Measurements from ENCODE around the gene CD3G.

Gene CD3G

DNA sequence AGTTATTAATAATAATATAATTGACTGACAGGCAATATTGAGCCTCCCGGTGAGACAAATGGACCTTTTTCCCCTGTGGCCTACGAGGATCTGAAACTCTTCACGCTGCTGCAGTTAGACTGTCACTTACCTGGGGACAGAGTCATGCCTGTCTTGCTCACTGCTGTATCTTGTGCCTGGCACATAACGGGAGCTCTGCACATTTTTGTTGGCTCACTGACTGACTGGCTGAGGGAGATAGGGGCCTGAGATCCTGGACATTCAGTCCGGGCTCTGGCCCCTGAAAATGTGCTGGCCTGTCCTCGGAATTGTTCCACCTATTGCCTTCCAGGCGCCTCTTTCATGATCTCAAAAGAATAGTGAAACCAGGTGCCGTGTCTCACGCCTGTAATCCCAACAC, 896 bp upstream of the CD3G start:
- H3K36me3 ChIP-seq (ENCODE audit: control insufficient read depth in 1 of 2, insufficient read depth in 2 of 2, low read length in 2 of 2), result no peaks in the 10 kb centered on the region
- no peaks in the 10 kb centered on the region for H3K9me3 ChIP-seq (ENCODE audit: control insufficient read depth in 1 of 2, low read length in 2 of 2)
- no peak overlapping the region for H3K27ac ChIP-seq (ENCODE audit: low read depth, low read length)
- H3K4me3 ChIP-seq (ENCODE audit: low read depth in 1 of 2, low read length in 2 of 2), result no peak overlapping the region
- H3K4me1 ChIP-seq (ENCODE audit: control insufficient read depth in 1 of 2, insufficient read depth in 2 of 2, low read length in 2 of 2), result no peaks in the 10 kb centered on the region
- H3K27me3 ChIP-seq (ENCODE audit: control insufficient read depth in 1 of 2, insufficient read depth in 2 of 2, low read length in 2 of 2), result no peaks in the 10 kb centered on the region
- no peak overlapping the region for H3K9ac ChIP-seq (ENCODE audit: low read depth in 1 of 2, low read length in 2 of 2)

DNA sequence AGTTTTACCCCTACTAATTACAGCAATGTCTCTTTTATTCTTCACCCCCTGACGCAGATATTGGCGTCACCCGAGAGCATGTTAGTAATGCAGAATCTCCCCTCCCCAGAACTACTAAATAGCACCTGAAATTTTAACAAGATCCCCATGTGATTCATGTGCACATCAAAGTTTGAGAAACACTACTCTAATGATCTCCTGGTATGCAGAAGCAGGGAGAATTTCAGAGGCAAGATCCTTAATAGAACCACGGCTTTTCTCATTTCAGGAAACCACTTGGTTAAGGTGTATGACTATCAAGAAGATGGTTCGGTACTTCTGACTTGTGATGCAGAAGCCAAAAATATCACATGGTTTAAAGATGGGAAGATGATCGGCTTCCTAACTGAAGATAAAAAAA, 5.3 kb downstream of the CD3G start:
- no peaks in the 10 kb centered on the region for H3K4me1 ChIP-seq (ENCODE audit: control insufficient read depth in 1 of 2, insufficient read depth in 2 of 2, low read length in 2 of 2)
- no peaks in the 10 kb centered on the region for H3K36me3 ChIP-seq (ENCODE audit: control insufficient read depth in 1 of 2, insufficient read depth in 2 of 2, low read length in 2 of 2)
- no peak overlapping the region for H3K27ac ChIP-seq (ENCODE audit: low read depth, low read length)
- no peak overlapping the region for H3K4me3 ChIP-seq (ENCODE audit: low read depth in 1 of 2, low read length in 2 of 2)
- peaks cover 0 to 11% of the 10 kb centered on the region in 2 donors for H3K27me3 ChIP-seq (ENCODE audit: control insufficient read depth in 1 of 2, insufficient read depth in 2 of 2, low read length in 2 of 2)
- no peaks in the 10 kb centered on the region for H3K9me3 ChIP-seq (ENCODE audit: control insufficient read depth in 1 of 2, low read length in 2 of 2)
- no peak overlapping the region for H3K9ac ChIP-seq (ENCODE audit: low read depth in 1 of 2, low read length in 2 of 2)

DNA sequence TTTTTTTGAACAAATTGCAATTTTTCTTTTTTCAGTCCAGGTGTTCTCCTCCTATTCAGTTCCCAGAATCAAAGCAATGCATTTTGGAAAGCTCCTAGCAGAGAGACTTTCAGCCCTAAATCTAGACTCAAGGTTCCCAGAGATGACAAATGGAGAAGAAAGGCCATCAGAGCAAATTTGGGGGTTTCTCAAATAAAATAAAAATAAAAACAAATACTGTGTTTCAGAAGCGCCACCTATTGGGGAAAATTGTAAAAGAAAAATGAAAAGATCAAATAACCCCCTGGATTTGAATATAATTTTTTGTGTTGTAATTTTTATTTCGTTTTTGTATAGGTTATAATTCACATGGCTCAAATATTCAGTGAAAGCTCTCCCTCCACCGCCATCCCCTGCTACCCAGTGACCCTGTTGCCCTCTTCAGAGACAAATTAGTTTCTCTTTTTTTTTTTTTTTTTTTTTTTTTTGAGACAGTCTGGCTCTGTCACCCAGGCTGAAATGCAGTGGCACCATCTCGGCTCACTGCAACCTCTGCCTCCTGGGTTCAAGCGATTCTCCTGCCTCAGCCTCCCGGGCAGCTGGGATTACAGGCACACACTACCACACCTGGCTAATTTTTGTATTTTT, 9.1 kb downstream of the CD3G start:
- Histone ChIP-seq H3K4me1 (ENCODE audit: control insufficient read depth in 1 of 2, insufficient read depth in 2 of 2, low read length in 2 of 2) (no peaks in the 10 kb centered on the region), H3K27ac (ENCODE audit: low read depth, low read length) (no peak overlapping the region), H3K36me3 (ENCODE audit: control insufficient read depth in 1 of 2, insufficient read depth in 2 of 2, low read length in 2 of 2) (no peaks in the 10 kb centered on the region), H3K9ac (ENCODE audit: low read depth in 1 of 2, low read length in 2 of 2) (no peak overlapping the region), H3K9me3 (ENCODE audit: control insufficient read depth in 1 of 2, low read length in 2 of 2) (no peaks in the 10 kb centered on the region), H3K27me3 (ENCODE audit: control insufficient read depth in 1 of 2, insufficient read depth in 2 of 2, low read length in 2 of 2) (peaks cover 0 to 11% of the 10 kb centered on the region in 2 donors), H3K4me3 (ENCODE audit: low read depth in 1 of 2, low read length in 2 of 2) (no peak overlapping the region)

DNA sequence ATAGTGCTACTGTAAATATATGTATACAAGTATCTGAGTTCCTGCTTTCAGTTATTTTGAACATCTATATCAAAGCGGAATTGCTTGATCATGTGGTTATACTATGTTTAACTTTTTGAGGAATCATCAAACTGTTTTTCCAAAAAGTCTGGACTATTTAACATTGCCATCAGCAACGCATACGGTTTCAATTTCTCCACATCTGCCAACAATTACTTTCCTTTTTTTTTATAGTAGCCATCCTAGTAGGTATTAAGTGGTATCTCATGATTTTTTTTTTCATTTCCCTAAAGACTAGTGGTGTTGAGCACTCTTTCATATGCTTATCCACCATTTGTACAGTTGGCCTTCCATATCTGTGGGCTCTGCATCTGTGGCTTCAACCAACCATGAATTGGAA, 13.9 kb downstream of the CD3G start:
- Histone ChIP-seq H3K27ac (ENCODE audit: low read depth, low read length) (no peak overlapping the region), H3K4me1 (ENCODE audit: control insufficient read depth in 1 of 2, insufficient read depth in 2 of 2, low read length in 2 of 2) (peaks cover 7 to 10% of the 10 kb centered on the region in 2 donors), H3K4me3 (ENCODE audit: low read depth in 1 of 2, low read length in 2 of 2) (no peak overlapping the region), H3K36me3 (ENCODE audit: control insufficient read depth in 1 of 2, insufficient read depth in 2 of 2, low read length in 2 of 2) (no peaks in the 10 kb centered on the region), H3K9ac (ENCODE audit: low read depth in 1 of 2, low read length in 2 of 2) (no peak overlapping the region), H3K9me3 (ENCODE audit: control insufficient read depth in 1 of 2, low read length in 2 of 2) (no peaks in the 10 kb centered on the region), H3K27me3 (ENCODE audit: control insufficient read depth in 1 of 2, insufficient read depth in 2 of 2, low read length in 2 of 2) (no peaks in the 10 kb centered on the region)

DNA sequence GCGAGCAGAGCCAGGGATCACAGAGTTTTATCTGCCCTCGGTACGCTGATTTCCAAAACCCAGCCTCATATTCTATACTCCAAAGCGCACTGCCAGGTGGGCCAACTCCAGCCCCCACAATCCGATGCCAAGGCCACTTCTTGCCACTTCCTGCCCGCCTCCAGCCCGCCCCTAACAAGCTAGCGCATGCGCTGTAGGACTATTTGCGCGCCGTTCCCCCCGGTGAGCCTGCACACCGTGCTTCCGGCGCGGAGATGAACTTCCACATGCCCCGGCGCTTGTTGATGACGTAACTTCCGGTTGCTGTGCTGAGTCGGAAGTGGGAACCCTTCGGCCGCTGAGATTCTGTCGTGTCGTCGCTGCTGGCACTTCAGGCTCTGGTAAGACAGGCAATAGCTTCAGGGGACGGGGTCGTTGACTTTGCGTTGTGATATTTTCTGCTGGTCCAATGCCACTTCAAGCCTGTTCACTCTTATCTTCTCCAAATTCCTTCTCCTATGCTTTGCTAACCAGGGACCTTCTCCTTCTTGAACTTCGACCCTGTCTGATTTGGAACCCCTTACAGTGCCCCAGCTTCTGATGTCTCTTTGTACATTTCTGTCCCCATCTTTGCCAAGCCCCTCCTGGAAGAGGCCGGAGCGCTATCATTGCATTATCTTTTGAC, 15.3 kb downstream of the CD3G start, which contains the start of gene UBE4A:
Gene UBE4A (plus strand): TSS at position 306 of the 664 bp plus-strand sequence. CDS start 5,481 bp downstream, outside the sequence.
- H3K27ac ChIP-seq (ENCODE audit: low read depth, low read length), result no peak within 1 kb of the TSS
- peak within 1 kb of the TSS; percentile 79 to 91 for H3K9ac ChIP-seq (ENCODE audit: low read depth in 1 of 2, low read length in 2 of 2)
- H3K4me3 ChIP-seq (ENCODE audit: low read depth in 1 of 2, low read length in 2 of 2), result peak within 1 kb of the TSS; percentile 90 to 99
- H3K9me3 ChIP-seq (ENCODE audit: control insufficient read depth in 1 of 2, low read length in 2 of 2), result no peaks in the 10 kb centered on the region
- no peaks in the 10 kb centered on the region for H3K36me3 ChIP-seq (ENCODE audit: control insufficient read depth in 1 of 2, insufficient read depth in 2 of 2, low read length in 2 of 2)
- H3K27me3 ChIP-seq (ENCODE audit: control insufficient read depth in 1 of 2, insufficient read depth in 2 of 2, low read length in 2 of 2), result no peaks in the 10 kb centered on the region
- peaks cover 7 to 10% of the 10 kb centered on the region in 2 donors for H3K4me1 ChIP-seq (ENCODE audit: control insufficient read depth in 1 of 2, insufficient read depth in 2 of 2, low read length in 2 of 2)

DNA sequence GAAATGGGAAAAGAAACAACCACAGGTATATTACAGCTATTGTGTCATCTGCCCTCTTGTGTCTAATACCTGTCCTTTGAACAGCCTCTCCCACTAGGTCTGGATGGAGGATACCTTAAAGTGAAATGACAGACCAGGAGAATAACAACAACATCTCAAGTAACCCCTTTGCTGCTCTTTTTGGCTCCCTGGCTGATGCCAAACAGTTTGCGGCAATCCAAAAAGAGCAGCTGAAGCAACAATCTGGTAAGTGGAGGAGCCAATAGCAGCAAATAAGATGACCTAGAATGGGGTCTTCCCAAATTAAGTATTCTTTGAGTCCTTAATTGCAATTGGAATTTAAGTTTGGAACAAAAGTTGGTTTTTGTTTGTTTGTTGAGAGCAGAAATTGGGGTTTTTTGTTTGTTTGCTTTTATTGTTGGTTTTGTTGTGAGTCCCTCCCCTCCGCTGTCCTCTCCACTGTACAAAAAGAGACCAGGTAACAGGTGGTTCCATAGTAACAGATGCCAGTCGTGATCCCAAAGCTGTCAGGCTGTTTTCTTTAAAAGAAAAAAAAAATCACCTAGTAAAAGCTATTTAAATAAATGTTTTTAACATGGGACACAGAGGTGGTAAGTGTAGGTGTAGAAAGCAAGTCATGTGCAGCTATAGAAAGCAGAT, 20.9 kb downstream of the CD3G start:
- Histone ChIP-seq H3K9ac (ENCODE audit: low read depth in 1 of 2, low read length in 2 of 2) (no peak overlapping the region), H3K4me1 (ENCODE audit: control insufficient read depth in 1 of 2, insufficient read depth in 2 of 2, low read length in 2 of 2) (peaks cover 5 to 6% of the 10 kb centered on the region in 2 donors), H3K27ac (ENCODE audit: low read depth, low read length) (no peak overlapping the region), H3K4me3 (ENCODE audit: low read depth in 1 of 2, low read length in 2 of 2) (no peak overlapping the region), H3K36me3 (ENCODE audit: control insufficient read depth in 1 of 2, insufficient read depth in 2 of 2, low read length in 2 of 2) (peaks cover 21 to 42% of the 10 kb centered on the region in 2 donors), H3K9me3 (ENCODE audit: control insufficient read depth in 1 of 2, low read length in 2 of 2) (no peaks in the 10 kb centered on the region), H3K27me3 (ENCODE audit: control insufficient read depth in 1 of 2, insufficient read depth in 2 of 2, low read length in 2 of 2) (no peaks in the 10 kb centered on the region)

DNA sequence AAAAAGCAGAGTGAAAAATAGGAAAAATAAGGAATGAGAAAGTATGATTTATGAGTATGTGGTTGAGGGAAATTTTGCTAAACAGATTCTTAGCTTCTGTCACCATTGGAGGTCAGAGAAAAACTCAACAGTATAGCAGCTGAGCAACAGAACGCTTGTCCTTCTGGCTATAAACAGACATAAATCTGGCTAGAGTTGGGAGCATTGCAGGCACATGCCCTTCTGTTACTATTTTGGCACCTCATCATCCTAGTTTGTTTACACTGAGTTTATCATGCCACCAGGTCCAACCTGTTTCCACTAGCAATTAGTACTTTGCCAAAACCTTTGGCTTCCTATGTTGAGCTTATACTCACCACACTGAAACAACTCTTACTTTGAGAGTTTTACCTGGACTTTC, 22.1 kb downstream of the CD3G start:
- H3K27me3 ChIP-seq (ENCODE audit: control insufficient read depth in 1 of 2, insufficient read depth in 2 of 2, low read length in 2 of 2), result no peaks in the 10 kb centered on the region
- H3K36me3 ChIP-seq (ENCODE audit: control insufficient read depth in 1 of 2, insufficient read depth in 2 of 2, low read length in 2 of 2), result peaks cover 24 to 54% of the 10 kb centered on the region in 2 donors
- H3K27ac ChIP-seq (ENCODE audit: low read depth, low read length), result no peak overlapping the region
- H3K4me1 ChIP-seq (ENCODE audit: control insufficient read depth in 1 of 2, insufficient read depth in 2 of 2, low read length in 2 of 2), result no peaks in the 10 kb centered on the region
- H3K4me3 ChIP-seq (ENCODE audit: low read depth in 1 of 2, low read length in 2 of 2), result no peak overlapping the region
- no peaks in the 10 kb centered on the region for H3K9me3 ChIP-seq (ENCODE audit: control insufficient read depth in 1 of 2, low read length in 2 of 2)
- no peak overlapping the region for H3K9ac ChIP-seq (ENCODE audit: low read depth in 1 of 2, low read length in 2 of 2)

DNA sequence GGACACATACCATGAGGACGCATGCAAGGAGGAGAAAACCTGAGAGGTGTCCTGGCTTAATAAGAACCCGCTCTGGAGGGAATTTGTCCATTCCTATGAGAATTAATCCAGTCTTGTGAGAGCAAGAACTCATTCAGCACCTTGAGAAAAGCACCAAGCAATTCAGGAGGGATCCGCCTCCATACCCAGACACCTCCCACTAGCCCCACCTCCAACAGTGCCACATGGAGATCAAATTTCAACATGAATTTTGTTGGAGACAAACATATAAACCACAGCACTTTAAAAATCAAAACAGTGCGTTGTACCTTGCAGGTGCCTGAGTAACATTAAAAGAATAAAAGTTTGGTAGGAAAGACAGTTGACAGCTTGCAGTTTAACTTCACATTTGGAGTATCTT, 26.6 kb downstream of the CD3G start:
- H3K36me3 ChIP-seq (ENCODE audit: control insufficient read depth in 1 of 2, insufficient read depth in 2 of 2, low read length in 2 of 2), result peaks cover 50 to 87% of the 10 kb centered on the region in 2 donors
- no peaks in the 10 kb centered on the region for H3K4me1 ChIP-seq (ENCODE audit: control insufficient read depth in 1 of 2, insufficient read depth in 2 of 2, low read length in 2 of 2)
- no peak overlapping the region for H3K9ac ChIP-seq (ENCODE audit: low read depth in 1 of 2, low read length in 2 of 2)
- no peak overlapping the region for H3K4me3 ChIP-seq (ENCODE audit: low read depth in 1 of 2, low read length in 2 of 2)
- H3K27ac ChIP-seq (ENCODE audit: low read depth, low read length), result no peak overlapping the region
- H3K27me3 ChIP-seq (ENCODE audit: control insufficient read depth in 1 of 2, insufficient read depth in 2 of 2, low read length in 2 of 2), result no peaks in the 10 kb centered on the region
- no peaks in the 10 kb centered on the region for H3K9me3 ChIP-seq (ENCODE audit: control insufficient read depth in 1 of 2, low read length in 2 of 2)

DNA sequence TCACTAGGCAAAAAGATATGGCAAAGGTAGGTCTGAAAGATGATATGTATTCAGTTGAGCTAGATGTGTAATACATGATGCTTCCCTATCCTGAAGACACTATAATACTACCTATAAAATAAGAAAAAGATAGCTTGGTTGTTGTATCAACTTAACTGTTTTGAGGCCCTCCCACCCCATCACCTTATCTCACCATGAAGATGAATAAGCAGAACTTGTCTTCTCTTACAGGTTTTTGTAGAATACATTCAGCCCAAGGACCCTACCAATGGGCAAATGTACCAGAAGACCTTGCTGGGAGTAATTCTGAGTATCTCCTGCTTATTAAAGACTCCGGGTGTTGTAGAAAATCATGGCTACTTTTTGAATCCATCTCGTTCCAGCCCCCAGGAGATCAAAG, 29.1 kb downstream of the CD3G start:
- H3K27ac ChIP-seq (ENCODE audit: low read depth, low read length), result no peak overlapping the region
- H3K9ac ChIP-seq (ENCODE audit: low read depth in 1 of 2, low read length in 2 of 2), result no peak overlapping the region
- H3K36me3 ChIP-seq (ENCODE audit: control insufficient read depth in 1 of 2, insufficient read depth in 2 of 2, low read length in 2 of 2), result peaks cover 47 to 85% of the 10 kb centered on the region in 2 donors
- no peaks in the 10 kb centered on the region for H3K27me3 ChIP-seq (ENCODE audit: control insufficient read depth in 1 of 2, insufficient read depth in 2 of 2, low read length in 2 of 2)
- H3K4me3 ChIP-seq (ENCODE audit: low read depth in 1 of 2, low read length in 2 of 2), result no peak overlapping the region
- H3K4me1 ChIP-seq (ENCODE audit: control insufficient read depth in 1 of 2, insufficient read depth in 2 of 2, low read length in 2 of 2), result no peaks in the 10 kb centered on the region
- no peaks in the 10 kb centered on the region for H3K9me3 ChIP-seq (ENCODE audit: control insufficient read depth in 1 of 2, low read length in 2 of 2)

DNA sequence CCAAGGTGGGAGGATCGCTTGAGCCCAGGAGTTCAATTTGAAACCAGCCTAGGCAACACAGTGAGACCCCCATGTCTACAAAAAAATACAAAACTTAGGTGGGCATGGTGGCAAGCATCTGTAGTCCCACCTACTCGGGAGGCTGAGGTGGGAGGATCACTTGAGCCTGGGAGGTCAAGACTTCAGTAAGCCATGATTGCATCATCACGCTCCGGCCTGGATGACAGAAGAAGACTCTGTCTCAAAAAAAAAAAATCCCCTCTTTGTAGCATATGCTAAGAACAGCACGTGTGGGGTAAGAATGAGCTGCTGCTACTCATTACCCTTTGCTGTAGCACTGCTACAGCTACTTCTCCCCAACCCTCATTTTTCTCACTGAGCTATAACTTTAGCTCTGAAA, 29.7 kb downstream of the CD3G start:
- Histone ChIP-seq H3K4me1 (ENCODE audit: control insufficient read depth in 1 of 2, insufficient read depth in 2 of 2, low read length in 2 of 2) (no peaks in the 10 kb centered on the region), H3K9me3 (ENCODE audit: control insufficient read depth in 1 of 2, low read length in 2 of 2) (no peaks in the 10 kb centered on the region), H3K4me3 (ENCODE audit: low read depth in 1 of 2, low read length in 2 of 2) (no peak overlapping the region), H3K36me3 (ENCODE audit: control insufficient read depth in 1 of 2, insufficient read depth in 2 of 2, low read length in 2 of 2) (peaks cover 46 to 85% of the 10 kb centered on the region in 2 donors), H3K27ac (ENCODE audit: low read depth, low read length) (no peak overlapping the region), H3K9ac (ENCODE audit: low read depth in 1 of 2, low read length in 2 of 2) (no peak overlapping the region), H3K27me3 (ENCODE audit: control insufficient read depth in 1 of 2, insufficient read depth in 2 of 2, low read length in 2 of 2) (no peaks in the 10 kb centered on the region)

Data from duodenal mucosa (tissue), 2 donors.